Middle frontal gyrus (tissue), 1 donor: ENCODE results near the gene TCF19.
"Not testable (repeated sequence)": the region's sequence is repeated elsewhere in the genome, so short reads cannot be mapped to it uniquely, and the experiment has no call there.

Experiments
- DNase-seq: peaks from one replicate; pipeline ENCODE4 v3.0.0-alpha.2; 2015; ENCODE audit warnings: low spot score; ENCODE audit errors: extremely low spot score

Gene TCF19

DNA sequence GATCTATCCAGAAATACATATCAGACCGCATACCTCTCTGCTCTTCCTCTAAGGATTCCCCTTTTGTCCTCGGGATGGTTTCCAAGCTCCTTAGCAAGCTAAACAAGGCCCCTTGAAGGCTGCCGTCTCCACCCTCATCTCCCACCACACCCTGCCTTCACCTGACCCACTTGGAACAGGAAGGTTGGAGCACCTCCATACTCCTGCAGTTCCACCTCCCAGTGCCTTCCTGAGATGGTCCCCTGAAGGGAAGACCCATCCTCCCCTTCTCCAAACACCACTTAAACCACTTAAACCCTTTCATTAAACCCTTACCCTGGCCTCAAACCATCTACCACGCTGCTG, 20.6 kb downstream of the TCF19 start:
- no peak for DNase-seq

DNA sequence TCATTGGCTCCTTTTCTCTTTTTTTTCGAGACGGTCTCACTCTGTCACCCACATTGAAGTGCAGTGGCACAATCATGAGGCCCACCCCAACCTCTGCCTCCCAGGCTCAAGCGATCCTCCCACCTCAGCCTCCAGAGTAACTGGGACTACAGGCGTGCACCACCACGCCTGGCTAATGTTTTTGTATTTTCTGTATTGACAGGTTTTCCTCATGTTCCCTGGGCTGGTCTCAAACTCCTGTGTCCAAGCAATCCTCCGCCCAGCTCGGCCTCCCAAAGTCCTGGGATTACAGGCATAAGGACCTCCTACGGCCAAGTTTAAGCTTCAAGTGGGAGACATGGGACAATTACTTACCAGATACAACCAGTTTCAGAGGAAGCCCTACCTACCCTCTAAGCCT, 21.5 kb downstream of the TCF19 start:
- no peak for DNase-seq

DNA sequence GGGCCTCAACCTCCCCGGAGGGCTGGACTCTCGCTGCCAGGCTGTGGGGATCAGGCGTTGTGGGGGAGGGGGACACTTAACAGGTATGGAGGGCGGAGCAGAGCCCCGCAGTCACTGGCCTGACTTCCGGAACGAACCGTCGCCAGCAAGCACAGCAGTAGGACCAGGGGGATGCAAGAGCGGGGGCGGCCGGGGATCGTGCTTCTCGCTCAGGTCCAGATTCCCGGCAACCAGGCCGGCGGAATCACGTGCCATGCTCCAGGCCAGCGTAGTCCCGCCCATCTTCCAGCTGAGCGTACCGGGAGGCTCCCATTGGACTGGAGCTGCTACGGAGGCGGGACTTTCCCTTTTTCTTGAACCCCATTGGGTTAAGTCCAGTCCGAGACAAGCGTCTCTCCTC, 22.1 kb downstream of the TCF19 start:
- no peak for DNase-seq

GRCh38 chr6:31183287-31183686, 24.9 kb downstream of the TCF19 start:
- DNase-seq, result not testable (repeated sequence)

DNA sequence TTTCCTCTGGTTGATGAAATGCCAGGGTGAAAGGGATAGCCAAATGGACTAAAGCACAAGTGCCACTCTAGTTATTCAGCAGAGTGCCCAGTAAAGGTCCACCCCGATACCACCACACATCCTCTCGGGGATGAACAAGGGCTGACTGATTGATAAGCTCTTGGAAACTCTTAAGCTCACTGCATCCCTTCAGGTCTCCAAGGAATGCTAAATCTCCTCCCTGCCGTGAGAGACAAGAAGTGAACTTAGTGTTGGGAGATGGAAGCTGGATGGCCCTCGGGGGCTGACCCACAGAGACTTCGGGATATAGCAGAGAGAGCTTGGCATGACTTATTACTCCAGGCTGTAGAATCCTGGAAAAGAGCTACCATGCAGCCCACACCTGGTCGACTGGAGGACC, 25.5 kb downstream of the TCF19 start:
- not testable (repeated sequence) for DNase-seq

- DNase-seq, result not testable (repeated sequence)
Observed at GRCh38 chr6:31185695-31186051, 27.3 kb downstream of the TCF19 start.

GRCh38 chr6:31186052-31186734, 27.8 kb downstream of the TCF19 start:
- DNase-seq, result no peak

- no peak for DNase-seq
Observed at GRCh38 chr6:31187780-31188194, 29.4 kb downstream of the TCF19 start.

GRCh38 chr6:31189223-31189622, 30.8 kb downstream of the TCF19 start:
- DNase-seq, result not testable (repeated sequence)

GRCh38 chr6:31190488-31190887, 32.1 kb downstream of the TCF19 start:
- no peak for DNase-seq

GRCh38 chr6:31192431-31193105, 34.2 kb downstream of the TCF19 start:
- not testable (repeated sequence) for DNase-seq

DNA sequence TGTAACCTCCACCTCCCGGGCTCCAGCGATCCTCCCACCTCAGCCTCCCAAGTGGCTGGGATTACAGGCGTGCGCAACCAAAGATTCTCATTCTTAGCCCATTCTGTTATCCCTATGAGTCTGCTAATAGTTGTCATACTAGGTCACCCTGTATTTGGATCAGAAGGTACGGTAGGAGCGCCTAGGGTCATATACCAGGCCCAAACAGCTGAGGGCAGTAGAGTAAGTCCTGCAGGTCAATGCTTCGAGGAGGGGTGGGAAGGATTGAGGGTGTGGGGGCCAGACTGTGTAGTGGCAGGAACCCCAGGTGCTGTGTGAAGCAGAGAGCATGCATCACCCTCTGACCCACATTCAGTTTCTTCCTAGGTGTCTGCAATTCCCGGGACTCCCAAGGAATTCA, 34.8 kb downstream of the TCF19 start:
- no peak for DNase-seq

DNA sequence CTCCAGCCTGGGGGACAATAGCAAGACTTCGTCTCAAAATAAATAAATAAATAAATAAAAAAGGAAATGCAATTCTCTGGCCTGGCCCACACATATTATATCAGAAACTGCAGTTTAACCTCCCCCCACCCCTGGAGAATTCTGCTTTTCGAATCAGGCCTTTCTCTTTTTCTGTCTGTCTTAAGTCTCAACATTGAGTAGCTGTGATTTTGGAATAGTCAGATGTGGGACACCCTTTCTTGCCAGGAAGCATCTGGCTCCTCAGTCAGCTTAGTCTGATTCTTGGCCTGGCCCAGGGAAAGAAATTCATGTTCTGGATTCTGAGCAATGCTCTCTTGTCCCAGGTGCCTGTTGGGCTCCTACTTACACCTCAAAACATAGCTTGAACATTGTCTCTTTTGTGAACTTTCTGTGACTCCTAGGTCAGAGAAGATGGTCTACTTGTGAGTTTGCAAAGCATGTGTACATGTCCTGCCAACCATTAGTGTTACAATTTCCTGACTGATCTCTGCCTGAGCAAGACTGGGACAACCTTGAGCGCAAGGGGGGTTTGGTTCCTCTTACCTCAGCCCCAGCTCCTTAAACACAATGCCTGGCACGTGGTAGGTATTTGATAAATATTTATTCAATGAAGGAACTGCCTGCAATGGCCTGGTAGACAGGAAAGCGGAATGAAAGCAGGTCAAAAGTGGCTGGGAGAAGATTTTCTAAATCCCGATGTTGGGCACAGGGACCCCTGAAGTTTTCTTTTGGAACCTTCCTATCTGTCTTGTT, 35.9 kb downstream of the TCF19 start:
- DNase-seq, result no peak

DNA sequence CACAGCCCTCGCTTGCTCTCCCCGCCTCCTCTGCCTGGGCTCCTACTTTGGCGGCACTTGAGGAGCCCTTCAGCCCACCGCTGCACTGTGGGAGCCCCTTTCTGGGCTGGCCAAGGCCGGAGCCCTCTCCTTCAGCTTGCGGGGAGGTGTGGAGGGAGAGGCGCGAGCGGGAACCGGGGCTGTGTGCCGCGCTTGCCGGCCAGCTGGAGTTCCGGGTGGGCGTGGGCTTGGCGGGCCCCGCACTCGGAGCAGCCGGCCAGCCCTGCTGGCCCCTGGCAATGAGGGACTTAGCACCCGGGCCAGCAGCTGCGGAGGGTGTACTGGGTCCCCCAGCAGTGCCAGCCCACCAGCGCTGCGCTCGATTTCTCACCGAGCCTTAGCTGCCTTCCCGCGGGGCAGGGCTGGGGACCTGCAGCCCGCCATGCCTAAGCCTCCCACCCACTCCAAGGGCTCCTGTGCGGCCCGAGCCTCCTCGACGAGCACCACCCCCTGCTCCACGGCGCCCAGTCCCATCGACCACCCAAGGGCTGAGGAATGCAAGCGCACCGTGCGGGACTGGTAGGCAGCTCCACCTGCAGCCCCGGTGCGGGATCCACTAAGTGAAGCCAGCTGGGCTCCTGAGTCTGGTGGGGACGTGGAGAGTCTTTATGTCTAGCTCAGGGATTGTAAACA, 37.1 kb downstream of the TCF19 start:
- not testable (repeated sequence) for DNase-seq

GRCh38 chr6:31196251-31197022, 38.0 kb downstream of the TCF19 start:
- not testable (repeated sequence) for DNase-seq

DNA sequence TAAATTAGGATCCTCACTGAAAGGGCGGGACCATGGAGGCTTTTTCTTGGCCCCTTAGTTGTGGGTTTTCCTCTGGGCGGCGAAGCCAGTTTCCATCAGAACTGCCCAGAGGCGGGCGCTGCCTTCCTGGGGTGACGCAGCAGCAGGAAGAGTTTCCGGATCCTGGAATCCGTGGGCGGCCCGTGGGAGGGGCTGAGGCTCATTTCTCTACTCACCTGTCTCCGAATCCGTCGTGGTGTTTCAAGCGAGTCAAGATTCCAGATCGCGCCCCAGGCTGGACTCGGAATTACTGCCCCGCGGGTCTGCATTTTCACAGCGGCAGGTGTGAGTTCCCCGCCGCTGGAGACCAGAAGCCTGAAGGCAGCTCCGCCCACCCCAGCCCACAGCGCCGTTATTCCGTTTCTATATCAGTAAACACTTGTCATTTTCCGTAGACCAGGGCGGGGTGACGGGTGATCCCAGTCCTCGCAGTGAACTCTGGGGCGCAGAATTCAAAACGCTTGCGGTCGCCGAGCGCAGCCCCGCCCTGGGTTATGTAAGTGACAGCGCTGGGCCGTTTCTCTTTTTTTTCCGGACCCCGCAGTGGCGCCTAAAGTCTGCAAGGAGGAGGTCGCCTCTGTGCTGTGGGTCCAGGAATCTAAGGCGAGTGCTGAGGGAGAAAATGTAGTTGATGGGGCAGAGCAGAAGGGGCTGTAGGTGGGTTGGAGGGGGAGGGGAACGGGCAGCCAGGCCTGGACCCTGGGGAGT, 39.3 kb downstream of the TCF19 start:
- DNase-seq, result peak; percentile 73

GRCh38 chr6:31199105-31199452, 40.7 kb downstream of the TCF19 start:
- DNase-seq, result not testable (repeated sequence)

DNA sequence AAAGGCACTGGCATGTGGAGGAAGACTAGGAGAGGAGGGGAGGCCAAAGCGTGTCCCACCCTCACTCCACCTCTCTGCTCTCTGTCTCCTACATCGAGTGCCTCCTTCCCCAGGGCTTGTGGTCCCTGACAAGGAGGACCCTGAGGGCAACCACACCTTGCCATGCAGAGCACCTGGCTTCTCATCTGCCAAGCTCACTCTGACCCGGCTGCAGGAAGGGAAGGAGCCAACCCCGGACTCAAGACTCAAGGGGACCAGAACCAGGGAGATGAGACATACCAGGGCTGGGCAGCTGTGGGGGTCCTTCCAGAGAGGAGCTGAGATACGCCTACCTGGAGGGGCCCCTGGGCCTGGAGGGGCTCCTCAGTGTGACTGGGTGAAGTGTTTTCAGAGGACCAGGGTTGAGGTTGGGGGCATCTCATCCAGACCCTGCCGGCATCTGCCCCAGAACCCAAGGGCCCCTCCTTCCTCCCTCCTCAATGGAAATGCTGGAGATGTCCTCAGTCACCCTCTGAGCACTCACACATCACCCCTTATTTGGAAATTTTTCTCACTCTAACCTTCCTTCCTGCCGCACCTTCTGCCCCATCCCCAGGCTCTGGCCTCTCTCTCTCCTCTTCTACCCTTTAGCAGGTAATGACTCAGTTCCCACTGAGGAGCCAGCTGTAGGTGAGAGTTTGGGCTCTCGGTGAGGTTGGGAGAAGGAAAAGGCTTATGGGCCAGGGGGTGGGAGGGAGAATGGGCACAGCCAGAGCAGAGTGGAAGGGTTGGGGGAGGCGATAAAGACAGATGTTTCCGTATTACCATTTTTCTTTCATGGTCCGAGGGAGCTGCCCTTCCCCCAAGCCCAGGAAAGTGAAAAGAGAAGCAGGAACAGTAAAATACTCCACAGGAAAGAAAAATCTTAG, 44.1 kb downstream of the TCF19 start:
- no peak for DNase-seq

DNA sequence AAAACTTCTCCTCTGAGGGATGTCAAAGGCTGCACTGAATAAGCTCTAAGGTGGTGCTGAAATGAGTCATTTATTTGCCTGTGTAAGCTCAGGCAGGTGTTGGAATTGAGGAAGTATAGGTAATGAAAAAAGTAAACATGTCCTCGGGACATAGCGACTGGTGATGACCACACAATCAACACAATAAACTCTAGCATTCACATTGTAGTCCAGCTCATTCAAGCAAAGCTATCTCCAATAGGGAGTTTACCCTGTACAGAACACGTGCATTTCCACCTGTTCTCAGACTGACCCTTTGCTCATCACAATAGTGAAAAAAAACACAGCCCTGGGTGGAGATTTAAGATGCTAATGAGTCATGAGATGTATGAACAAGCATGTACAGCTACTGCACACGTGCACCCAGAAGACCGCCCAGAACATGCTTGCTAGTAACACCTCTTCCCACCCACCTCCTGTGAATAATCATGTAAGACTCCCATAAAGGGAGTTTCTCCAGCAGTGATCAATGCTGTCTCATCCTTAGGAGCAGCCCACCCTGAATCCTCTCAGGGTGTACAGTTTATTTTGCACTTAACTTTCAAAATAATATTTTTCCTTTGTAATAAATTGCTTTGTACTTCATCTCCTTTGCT, 45.1 kb downstream of the TCF19 start:
- no peak for DNase-seq
